Stomach smooth muscle (tissue), 2 donors: ENCODE measurements around the gene PLK2.

ENCODE experiments used
- H3K27ac ChIP-seq: one replicate; pipeline ENCODE4 v1.7.0; 2013; ENCODE audit warnings: mild to moderate bottlenecking, low read length, inconsistent platforms
- H3K27me3 ChIP-seq, 2 donors: one replicate each; pipeline ENCODE4 v1.7.0; 2013; ENCODE audit warnings: low read length in 2 of 2; ENCODE audit not compliant: insufficient read depth in 2 of 2, control insufficient read depth in 1 of 2
- H3K36me3 ChIP-seq, 2 donors: one replicate each; pipeline ENCODE4 v1.7.0; 2013; ENCODE audit warnings: low read length in 2 of 2; ENCODE audit not compliant: control insufficient read depth in 2 of 2, insufficient read depth in 2 of 2
- H3K4me1 ChIP-seq: one replicate; pipeline ENCODE4 v1.7.0; 2013; ENCODE audit warnings: low read length; ENCODE audit not compliant: control insufficient read depth, insufficient read depth
- H3K4me3 ChIP-seq, 2 donors: one replicate each; pipeline ENCODE4 v1.7.0; 2013; ENCODE audit warnings: low read length in 2 of 2
- H3K9ac ChIP-seq, 2 donors: one replicate each; pipeline ENCODE4 v1.7.0; 2013; ENCODE audit warnings: low read length in 2 of 2, mild to moderate bottlenecking in 1 of 2
- H3K9me3 ChIP-seq, 2 donors: one replicate each; pipeline ENCODE4 v1.7.0; 2013; ENCODE audit warnings: low read length in 2 of 2; ENCODE audit not compliant: control insufficient read depth in 2 of 2
- donor health status: healthy.
- donor health status: Pancreatic carcinoma.

The PLK2 gene

GRCh38 chr5:58477760-58478376 lies 18.0 kb upstream of the PLK2 start:
- H3K4me3 ChIP-seq: no peak overlapping the region
- H3K4me1 ChIP-seq: no peaks in the 10 kb centered on the region
- peaks cover 0 to 2% of the 10 kb centered on the region in 2 donors for H3K27me3 ChIP-seq
- H3K27ac ChIP-seq: no peak overlapping the region
- H3K9ac ChIP-seq: no peak overlapping the region
- H3K9me3 ChIP-seq: no peaks in the 10 kb centered on the region
- H3K36me3 ChIP-seq: no peaks in the 10 kb centered on the region

- peaks cover 0 to 2% of the 10 kb centered on the region in 2 donors for H3K27me3 ChIP-seq
- no peak overlapping the region for H3K27ac ChIP-seq
- H3K4me1 ChIP-seq: no peaks in the 10 kb centered on the region
- no peaks in the 10 kb centered on the region for H3K36me3 ChIP-seq
- no peak overlapping the region for H3K9ac ChIP-seq
- no peak overlapping the region for H3K4me3 ChIP-seq
- no peaks in the 10 kb centered on the region for H3K9me3 ChIP-seq
These were observed 15.5 kb upstream of the PLK2 start for GRCh38 chr5:58475404-58475803.

DNA sequence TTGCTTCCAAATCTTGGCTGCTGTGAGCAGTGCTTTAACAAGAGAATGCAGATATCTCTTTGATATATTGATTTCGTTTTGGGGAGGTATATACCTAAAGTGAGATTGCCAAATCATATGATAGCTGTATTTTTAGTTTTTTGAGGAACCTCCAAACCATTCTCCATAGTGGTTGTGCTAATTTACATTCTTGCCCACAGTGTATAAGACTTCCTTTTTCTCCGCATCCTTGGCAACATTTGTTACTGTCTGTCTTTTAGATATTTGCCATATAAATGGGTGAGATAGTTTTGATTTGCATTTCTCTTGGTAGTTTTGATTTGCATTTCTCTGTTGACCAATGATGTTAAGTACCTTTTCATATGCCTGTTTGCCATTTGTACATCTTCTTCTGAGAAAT lies 10.0 kb upstream of the PLK2 start:
- no peak overlapping the region for H3K9ac ChIP-seq
- no peak overlapping the region for H3K27ac ChIP-seq
- H3K4me1 ChIP-seq: no peaks in the 10 kb centered on the region
- no peaks in the 10 kb centered on the region for H3K9me3 ChIP-seq
- no peaks in the 10 kb centered on the region for H3K36me3 ChIP-seq
- no peak overlapping the region for H3K4me3 ChIP-seq
- H3K27me3 ChIP-seq: no peaks in the 10 kb centered on the region

DNA sequence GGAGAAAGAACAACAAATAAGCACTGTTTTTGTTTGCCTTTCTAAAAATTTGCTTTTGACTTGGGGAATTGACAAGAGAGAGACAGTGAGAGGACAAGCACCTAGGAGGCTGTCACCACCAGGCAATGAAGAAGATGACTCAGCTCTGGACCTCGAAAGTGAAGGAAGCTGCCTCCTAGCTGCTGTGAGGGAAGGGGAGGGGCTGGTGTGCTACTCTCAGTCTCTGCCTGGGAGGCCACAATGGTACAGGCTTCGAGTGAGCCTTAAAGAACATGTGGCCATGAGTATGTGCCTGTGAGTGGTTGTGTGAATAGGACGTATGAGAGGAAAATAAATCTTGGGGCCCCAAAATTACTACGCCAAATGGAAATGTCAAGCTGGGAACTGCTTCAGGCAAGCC lies 7.1 kb upstream of the PLK2 start:
- H3K4me1 ChIP-seq: no peaks in the 10 kb centered on the region
- no peak overlapping the region for H3K27ac ChIP-seq
- no peak overlapping the region for H3K4me3 ChIP-seq
- no peaks in the 10 kb centered on the region for H3K9me3 ChIP-seq
- H3K9ac ChIP-seq: no peak overlapping the region
- H3K27me3 ChIP-seq: no peaks in the 10 kb centered on the region
- H3K36me3 ChIP-seq: no peaks in the 10 kb centered on the region

GRCh38 chr5:58462623-58463230 lies 2.8 kb upstream of the PLK2 start:
- Histone ChIP-seq H3K27ac (no peak overlapping the region), H3K9ac (no peak overlapping the region), H3K4me3 (no peak overlapping the region)

GRCh38 chr5:58462154-58462553 lies 2.3 kb upstream of the PLK2 start:
- Histone ChIP-seq H3K9me3 (no peaks in the 10 kb centered on the region), H3K4me3 (no peak overlapping the region), H3K27ac (no peak overlapping the region), H3K4me1 (peaks cover 5% of the 10 kb centered on the region), H3K27me3 (no peaks in the 10 kb centered on the region), H3K9ac (no peak overlapping the region), H3K36me3 (peaks cover 0 to 5% of the 10 kb centered on the region in 2 donors)

More at GRCh38 chr5:58462623-58463230, 2.8 kb upstream of the PLK2 start:
- H3K9me3 ChIP-seq: no peaks in the 10 kb centered on the region
- no peaks in the 10 kb centered on the region for H3K27me3 ChIP-seq
- no peaks in the 10 kb centered on the region for H3K36me3 ChIP-seq
- H3K4me1 ChIP-seq: peaks cover 5% of the 10 kb centered on the region

- Histone ChIP-seq H3K27me3 (no peaks in the 10 kb centered on the region), H3K4me3 (peak overlapping the region; percentile 61 to 80), H3K36me3 (peaks cover 0 to 6% of the 10 kb centered on the region in 2 donors), H3K9ac (peak overlapping the region; percentile 58 to 72), H3K27ac (peak overlapping the region; percentile 89), H3K9me3 (no peaks in the 10 kb centered on the region), H3K4me1 (peaks cover 5% of the 10 kb centered on the region)
These were observed 923 bp upstream of the PLK2 start for GRCh38 chr5:58460732-58461286.

GRCh38 chr5:58459146-58460001 lies 512 bp downstream of the PLK2 start:
- Histone ChIP-seq H3K27me3 (no peaks in the 10 kb centered on the region), H3K4me1 (peaks cover 5% of the 10 kb centered on the region), H3K27ac (peak overlapping the region; percentile 89), H3K4me3 (peak overlapping the region; percentile 61 to 80), H3K9me3 (no peaks in the 10 kb centered on the region), H3K9ac (peak overlapping the region; percentile 66 to 72), H3K36me3 (peaks cover 7 to 14% of the 10 kb centered on the region in 2 donors)

- peaks cover 5% of the 10 kb centered on the region for H3K4me1 ChIP-seq
- peak overlapping the region; percentile 66 to 72 for H3K9ac ChIP-seq
- no peak overlapping the region for H3K27ac ChIP-seq
- H3K36me3 ChIP-seq: peaks cover 7 to 16% of the 10 kb centered on the region in 2 donors
- no peaks in the 10 kb centered on the region for H3K9me3 ChIP-seq
- H3K27me3 ChIP-seq: no peaks in the 10 kb centered on the region
- peak overlapping the region; percentile 61 to 80 for H3K4me3 ChIP-seq
These were observed 1.1 kb downstream of the PLK2 start for GRCh38 chr5:58458743-58459145.

- Histone ChIP-seq H3K9ac (peak overlapping the region; percentile 66 to 72), H3K27me3 (no peaks in the 10 kb centered on the region), H3K4me1 (peaks cover 5% of the 10 kb centered on the region), H3K27ac (no peak overlapping the region), H3K4me3 (peak overlapping the region; percentile 61 to 80), H3K36me3 (peaks cover 7 to 16% of the 10 kb centered on the region in 2 donors), H3K9me3 (no peaks in the 10 kb centered on the region)
These were observed 1.6 kb downstream of the PLK2 start for GRCh38 chr5:58458141-58458742.
